Gastrocnemius medialis (tissue), 4 donors: Measurements from ENCODE around the gene FKBP1A.

ENCODE experiments used
- POLR2A ChIP-seq, 2 donors: fragments of 450-650 bp; IDR thresholded peaks; one replicate each; pipeline ENCODE4 v1.6.1; 2017; ENCODE audit warnings: antibody characterized with exemption in 2 of 2, mild to moderate bottlenecking in 2 of 2, moderate library complexity in 2 of 2
- TF ChIP-seq, protein P1 (sequence below), 5 experiments: fragments of 450-650 bp in 3 of 5; fragments of 200-600 bp in 2 of 5; sonication (generic) in 2 of 5; IDR thresholded peaks in 4 of 5; conservative IDR thresholded peaks in 1 of 5; 1 replicate in 4 of 5; 2 replicates in 1 of 5; pipeline ENCODE4 v1.5.1; 2016 to 2019; ENCODE audit warnings: antibody characterized with exemption in 5 of 5, mild to moderate bottlenecking in 3 of 5, moderate library complexity in 3 of 5

DNA sequence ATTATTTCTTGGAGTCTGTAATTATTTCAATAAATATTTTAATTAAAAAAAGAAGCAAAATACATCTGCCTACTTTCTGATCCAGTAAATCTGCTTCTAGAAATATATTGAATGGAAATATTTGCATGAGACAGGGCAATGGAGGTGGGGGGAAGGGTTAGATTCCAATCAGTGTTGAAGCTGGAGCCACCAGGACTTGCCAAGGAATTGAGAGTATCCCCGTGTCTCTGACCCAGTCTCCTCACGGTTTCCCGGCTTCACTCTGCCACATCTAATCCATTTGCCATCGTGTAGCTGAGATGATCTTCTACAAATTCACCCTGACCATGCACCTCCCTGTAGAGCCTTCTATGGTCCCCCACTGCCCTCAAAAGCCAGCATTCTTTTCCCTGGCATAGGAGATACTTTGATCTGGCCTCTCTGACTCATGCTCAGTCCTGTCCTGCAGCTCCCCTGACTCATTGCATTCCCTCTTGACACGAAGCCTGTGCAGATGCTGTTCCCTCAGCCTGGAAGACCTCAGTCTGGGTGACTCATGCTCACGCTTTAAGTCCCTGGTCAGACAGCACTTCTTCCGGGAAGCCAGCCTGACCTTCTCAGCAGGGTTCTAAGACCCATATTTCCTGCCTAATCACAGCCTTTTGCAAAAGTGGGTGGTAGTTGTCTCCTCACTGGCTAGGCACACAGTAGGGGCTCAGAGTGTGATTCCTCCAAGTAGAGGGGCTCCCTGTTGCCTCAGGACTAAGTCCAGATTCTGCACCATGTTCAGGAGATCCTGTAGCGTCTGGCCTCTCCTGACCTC, 23.0 kb upstream of the FKBP1A start:
- TF ChIP-seq, protein P1, sequence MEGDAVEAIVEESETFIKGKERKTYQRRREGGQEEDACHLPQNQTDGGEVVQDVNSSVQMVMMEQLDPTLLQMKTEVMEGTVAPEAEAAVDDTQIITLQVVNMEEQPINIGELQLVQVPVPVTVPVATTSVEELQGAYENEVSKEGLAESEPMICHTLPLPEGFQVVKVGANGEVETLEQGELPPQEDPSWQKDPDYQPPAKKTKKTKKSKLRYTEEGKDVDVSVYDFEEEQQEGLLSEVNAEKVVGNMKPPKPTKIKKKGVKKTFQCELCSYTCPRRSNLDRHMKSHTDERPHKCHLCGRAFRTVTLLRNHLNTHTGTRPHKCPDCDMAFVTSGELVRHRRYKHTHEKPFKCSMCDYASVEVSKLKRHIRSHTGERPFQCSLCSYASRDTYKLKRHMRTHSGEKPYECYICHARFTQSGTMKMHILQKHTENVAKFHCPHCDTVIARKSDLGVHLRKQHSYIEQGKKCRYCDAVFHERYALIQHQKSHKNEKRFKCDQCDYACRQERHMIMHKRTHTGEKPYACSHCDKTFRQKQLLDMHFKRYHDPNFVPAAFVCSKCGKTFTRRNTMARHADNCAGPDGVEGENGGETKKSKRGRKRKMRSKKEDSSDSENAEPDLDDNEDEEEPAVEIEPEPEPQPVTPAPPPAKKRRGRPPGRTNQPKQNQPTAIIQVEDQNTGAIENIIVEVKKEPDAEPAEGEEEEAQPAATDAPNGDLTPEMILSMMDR (IDR thresholded peaks at IDR 0.05 in 4 of 5, conservative IDR thresholded peaks at IDR 0.05 in 1 of 5), result no peak
- no peak for TF ChIP-seq POLR2A (IDR thresholded peaks at IDR 0.05)
